Measurements from ENCODE around the gene YIF1B. TPM values are rescaled to one million over a fixed set of nuclear protein-coding genes. Genes with fewer than 3 reads are reported as not detected.
"Not testable (repeated sequence)": the region's sequence is repeated elsewhere in the genome, so short reads cannot be mapped to it uniquely, and the experiment has no call there.

The YIF1B gene, protein sequence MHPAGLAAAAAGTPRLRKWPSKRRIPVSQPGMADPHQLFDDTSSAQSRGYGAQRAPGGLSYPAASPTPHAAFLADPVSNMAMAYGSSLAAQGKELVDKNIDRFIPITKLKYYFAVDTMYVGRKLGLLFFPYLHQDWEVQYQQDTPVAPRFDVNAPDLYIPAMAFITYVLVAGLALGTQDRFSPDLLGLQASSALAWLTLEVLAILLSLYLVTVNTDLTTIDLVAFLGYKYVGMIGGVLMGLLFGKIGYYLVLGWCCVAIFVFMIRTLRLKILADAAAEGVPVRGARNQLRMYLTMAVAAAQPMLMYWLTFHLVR
- 10 to 100 TPM; 56.0 to 61.1 TPM for total RNA-seq

DNA sequence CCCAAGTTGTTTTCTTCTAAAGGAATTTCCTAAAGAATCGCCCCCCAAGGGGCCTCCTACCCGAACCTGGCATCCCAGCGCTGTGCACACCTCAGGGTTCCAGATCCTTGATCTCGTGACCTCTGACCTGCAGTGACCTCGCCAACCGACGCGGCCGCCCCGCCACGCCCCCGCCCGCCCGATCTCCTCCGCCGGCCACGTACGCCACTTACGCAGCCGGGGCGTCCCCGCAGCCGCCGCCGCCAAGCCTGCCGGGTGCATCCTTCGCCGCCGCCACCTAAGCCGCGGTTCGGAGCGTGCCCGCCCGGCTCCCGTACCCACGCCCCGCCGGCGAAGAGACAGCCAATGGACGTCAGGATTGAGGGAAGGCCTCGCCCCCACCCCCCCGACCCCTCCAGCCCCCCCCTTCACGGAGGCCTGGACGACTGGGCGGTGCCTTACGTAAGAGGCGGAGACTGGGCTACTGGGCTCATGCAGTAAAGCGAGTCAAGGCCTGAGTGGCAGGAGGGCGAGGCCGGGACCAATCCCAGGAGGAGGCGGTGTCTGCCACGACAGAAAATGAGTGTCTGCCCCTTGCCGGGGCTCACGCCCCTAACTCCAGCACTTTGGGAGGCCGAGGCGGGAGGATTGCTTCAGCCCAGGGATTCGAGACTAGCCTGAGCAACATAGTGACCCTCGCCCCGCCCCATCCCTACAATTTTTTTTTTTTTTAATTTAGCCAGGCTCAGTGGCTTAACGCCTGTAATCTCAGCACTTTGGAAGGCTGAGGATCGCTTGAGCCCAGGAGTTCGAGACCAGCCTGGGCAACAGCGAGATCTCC lies at the start of gene YIF1B:
TSS of gene YIF1B (minus strand) at position 291 of the 820 bp plus-strand sequence. CDS start at position 261, 30 bp downstream.
- peak within 1 kb of the TSS; percentile 89 for H3K4me3 Mint-ChIP-seq
- peaks cover 50% of the 10 kb centered on the region for H3K4me1 Mint-ChIP-seq (ENCODE audit: low read depth)
- H3K9me3 Mint-ChIP-seq, result no peaks in the 10 kb centered on the region
- H3K36me3 Mint-ChIP-seq (ENCODE audit: low read depth), result no peaks in the 10 kb centered on the region
- DNase-seq, result peak; percentile 98
- CTCF ChIA-PET, result no interaction called here
- intact Hi-C loops (cut with micrococcal nuclease), result loop anchor here (1.0 to 10.0 kb wide), 9 partner anchors 19 to 1001 kb away; partner anchors contain the start of genes CATSPERG, ECH1, EIF3K and MAP4K1
- no peaks in the 10 kb centered on the region for H3K27me3 Mint-ChIP-seq (ENCODE audit: low read depth)
- peak within 1 kb of the TSS; percentile 92 for H3K27ac Mint-ChIP-seq

DNA sequence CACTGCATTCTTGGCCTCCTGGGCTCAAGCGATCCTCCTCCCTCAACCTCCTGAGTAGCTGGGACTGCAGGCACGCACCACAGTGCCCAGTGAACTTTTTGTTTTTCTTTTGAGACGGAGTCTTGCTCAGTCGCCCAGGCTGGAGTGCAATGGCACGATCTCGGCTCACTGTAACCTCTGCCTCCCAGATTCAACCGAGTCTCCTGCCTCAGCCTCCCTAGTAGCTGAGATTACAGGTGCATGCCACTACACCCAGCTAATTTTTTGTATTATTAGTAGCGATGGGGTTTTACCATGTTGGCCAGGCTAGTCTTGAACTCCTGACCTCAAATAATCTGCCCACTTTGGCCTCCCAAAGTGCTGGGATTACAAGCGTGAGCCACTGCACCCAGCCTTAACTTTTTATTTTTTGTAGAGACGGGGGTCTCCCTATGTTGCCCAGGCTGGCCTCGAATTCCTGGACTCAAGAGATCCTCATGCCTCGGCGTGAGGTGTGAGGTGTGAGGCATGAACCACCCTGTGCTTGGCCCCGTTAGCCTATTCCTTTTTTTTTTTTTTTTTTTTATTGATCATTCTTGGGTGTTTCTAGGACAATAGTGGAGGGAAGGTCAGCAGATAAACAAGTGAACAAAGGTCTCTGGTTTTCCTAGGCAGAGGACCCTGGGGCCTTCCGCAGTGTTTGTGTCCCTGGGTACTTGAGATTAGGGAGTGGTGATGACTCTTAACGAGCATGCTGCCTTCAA lies 47.4 kb upstream of the YIF1B start:
- Mint-ChIP-seq H3K4me3 (peak overlapping the region; percentile 29), H3K27me3 (ENCODE audit: low read depth) (peaks cover 31% of the 10 kb centered on the region)
- not testable (repeated sequence) for H3K4me1 Mint-ChIP-seq (ENCODE audit: low read depth); H3K9me3 Mint-ChIP-seq; H3K27ac Mint-ChIP-seq; DNase-seq; H3K36me3 Mint-ChIP-seq (ENCODE audit: low read depth)
- CTCF ChIA-PET, result interaction anchor here (1.2 kb wide), 1 partner anchor 25 kb away, joined by 3 read pairs; no protein-coding TSS in a partner anchor
- intact Hi-C loops (cut with micrococcal nuclease), result loop anchor here (1.0 kb wide), 1 partner anchor 283 kb away; no protein-coding TSS in a partner anchor

DNA sequence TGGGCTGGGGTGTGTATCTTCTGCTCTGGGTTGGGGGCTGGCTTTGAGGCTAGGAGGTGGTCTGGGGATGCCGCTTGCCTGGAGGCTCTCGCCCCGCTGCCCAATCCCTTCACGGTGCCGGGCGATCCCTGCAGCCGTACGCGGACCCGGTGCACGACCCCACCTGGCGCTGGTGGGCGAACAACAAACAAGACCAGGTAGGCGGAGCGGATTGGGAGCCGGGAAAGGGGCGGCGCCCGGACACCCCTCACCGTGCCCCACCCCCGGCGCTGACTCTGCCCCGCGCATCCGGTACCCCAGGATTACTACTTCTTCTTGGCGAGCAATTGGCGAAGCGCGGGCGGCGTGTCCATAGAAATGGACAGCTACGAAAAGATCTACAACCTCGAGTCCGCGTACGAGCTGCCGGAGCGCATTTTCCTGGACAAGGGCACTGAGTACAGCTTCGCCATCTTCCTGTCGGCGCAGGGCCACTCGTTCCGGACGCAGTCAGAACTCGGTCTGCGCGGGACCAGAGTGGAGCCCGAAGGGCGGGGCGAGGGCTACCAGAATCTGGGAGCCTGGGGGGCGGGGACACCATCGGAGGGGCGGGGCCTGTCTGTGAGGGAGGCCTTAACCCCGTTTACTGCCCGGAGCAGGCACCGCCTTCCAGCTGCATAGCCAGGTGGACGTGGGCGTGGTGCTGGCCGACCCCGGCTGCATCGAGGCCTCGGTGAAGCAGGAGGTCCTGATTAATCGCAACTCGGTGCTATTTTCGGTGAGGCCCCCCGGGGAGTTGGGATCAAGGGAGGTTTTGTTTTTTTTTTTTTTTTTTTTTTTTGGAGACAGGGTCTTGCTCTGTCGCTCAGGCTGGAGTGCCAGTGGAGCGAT lies 46.6 kb upstream of the YIF1B start:
- intact Hi-C loops (cut with micrococcal nuclease), result loop anchor here (1.0 kb wide), 1 partner anchor 282 kb away; no protein-coding TSS in a partner anchor
- CTCF ChIA-PET, result interaction anchor here (0.9 to 1.2 kb wide), 2 partner anchors 24 to 118 kb away, joined by 3 to 6 read pairs; no protein-coding TSS in a partner anchor

DNA sequence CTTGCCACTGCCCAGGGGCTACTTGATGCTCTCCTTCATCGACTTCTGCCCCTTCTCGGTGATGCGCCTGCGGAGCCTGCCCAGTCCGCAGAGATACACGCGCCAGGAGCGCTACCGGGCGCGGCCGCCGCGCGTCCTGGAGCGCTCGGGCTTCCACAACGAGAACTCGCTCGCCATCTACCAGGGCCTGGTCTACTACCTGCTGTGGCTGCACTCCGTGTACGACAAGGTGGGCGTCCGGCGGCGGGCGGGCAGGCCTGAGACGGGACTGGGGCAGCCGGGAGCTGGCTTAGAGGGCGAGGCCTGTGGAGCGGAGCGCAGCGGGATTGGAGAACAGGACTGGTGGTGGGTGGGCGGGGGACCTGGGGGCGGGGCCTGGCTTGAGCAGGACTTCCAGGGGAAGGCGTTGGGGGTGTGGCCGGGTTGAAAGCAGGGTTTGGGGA lies 45.9 kb upstream of the YIF1B start:
- CTCF ChIA-PET, result interaction anchor here (0.9 to 1.2 kb wide), 2 partner anchors 23 to 118 kb away, joined by 3 to 6 read pairs; no protein-coding TSS in a partner anchor
- Mint-ChIP-seq H3K4me1 (ENCODE audit: low read depth) (peaks cover 10% of the 10 kb centered on the region), H3K4me3 (peak overlapping the region; percentile 78), H3K27ac (no peak overlapping the region), H3K36me3 (ENCODE audit: low read depth) (no peaks in the 10 kb centered on the region), H3K27me3 (ENCODE audit: low read depth) (peaks cover 31% of the 10 kb centered on the region), H3K9me3 (no peaks in the 10 kb centered on the region)
- DNase-seq, result peak; percentile 66
- intact Hi-C loops (cut with micrococcal nuclease), result loop anchor here (1.0 to 2.0 kb wide), 2 partner anchors 25 to 281 kb away; no protein-coding TSS in a partner anchor

More for the DNA sequence above, 46.6 kb upstream of the YIF1B start:
- H3K4me1 Mint-ChIP-seq (ENCODE audit: low read depth), result peaks cover 10% of the 10 kb centered on the region
- peak overlapping the region; percentile 78 for H3K4me3 Mint-ChIP-seq
- H3K27me3 Mint-ChIP-seq (ENCODE audit: low read depth), result peaks cover 31% of the 10 kb centered on the region
- peak; percentile 82 for DNase-seq
- no peaks in the 10 kb centered on the region for H3K9me3 Mint-ChIP-seq
- no peaks in the 10 kb centered on the region for H3K36me3 Mint-ChIP-seq (ENCODE audit: low read depth)
- no peak overlapping the region for H3K27ac Mint-ChIP-seq

DNA sequence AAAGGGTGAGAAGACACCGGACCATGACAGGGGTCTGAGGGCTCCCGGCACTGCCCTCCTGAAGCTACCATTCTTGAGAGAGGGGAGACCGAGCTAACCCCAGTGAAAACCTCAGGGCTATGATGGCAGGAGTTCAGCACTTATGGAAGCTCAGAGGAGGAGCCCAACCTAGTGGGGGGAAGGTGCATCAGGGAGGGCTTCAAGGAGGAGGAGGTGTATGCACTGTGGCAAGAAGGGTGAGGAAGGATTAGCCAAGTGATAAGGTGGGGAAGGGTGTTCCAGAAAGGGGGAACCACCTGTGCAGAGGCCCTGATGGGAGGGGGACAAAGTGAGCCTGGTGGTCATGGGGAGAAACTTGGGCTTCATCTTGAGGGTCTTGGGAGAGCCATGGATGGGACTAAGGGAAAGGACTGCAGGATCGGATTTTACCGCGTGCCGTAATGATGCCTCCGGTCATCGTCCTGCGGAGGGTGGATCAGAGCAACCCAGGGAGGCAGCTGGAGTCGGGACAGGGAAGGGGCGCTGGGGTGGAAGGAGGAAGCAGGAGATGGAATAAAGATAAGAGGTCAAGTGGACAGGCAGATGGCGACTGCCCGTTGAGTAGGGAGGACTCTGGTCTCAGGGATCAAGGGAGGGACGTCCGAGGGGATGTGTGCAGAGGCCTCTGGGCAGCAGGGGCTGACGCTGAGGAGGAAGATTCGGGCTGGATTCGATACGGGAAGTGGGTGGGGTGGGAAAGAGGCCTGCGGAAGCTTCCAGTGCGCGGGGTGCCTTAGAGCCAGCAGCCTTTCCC lies 45.3 kb upstream of the YIF1B start:
- Mint-ChIP-seq H3K4me3 (peak overlapping the region; percentile 78), H3K36me3 (ENCODE audit: low read depth) (no peaks in the 10 kb centered on the region), H3K27me3 (ENCODE audit: low read depth) (peaks cover 27% of the 10 kb centered on the region), H3K4me1 (ENCODE audit: low read depth) (peaks cover 10% of the 10 kb centered on the region), H3K27ac (no peak overlapping the region), H3K9me3 (no peaks in the 10 kb centered on the region)
- CTCF ChIA-PET, result interaction anchor here (0.6 to 1.0 kb wide), 2 partner anchors 104 to 117 kb away, joined by 4 to 5 read pairs; no protein-coding TSS in a partner anchor
- no peak for DNase-seq
- intact Hi-C loops (cut with micrococcal nuclease), result loop anchor here (2.0 kb wide), 1 partner anchor 24 kb away; no protein-coding TSS in a partner anchor

DNA sequence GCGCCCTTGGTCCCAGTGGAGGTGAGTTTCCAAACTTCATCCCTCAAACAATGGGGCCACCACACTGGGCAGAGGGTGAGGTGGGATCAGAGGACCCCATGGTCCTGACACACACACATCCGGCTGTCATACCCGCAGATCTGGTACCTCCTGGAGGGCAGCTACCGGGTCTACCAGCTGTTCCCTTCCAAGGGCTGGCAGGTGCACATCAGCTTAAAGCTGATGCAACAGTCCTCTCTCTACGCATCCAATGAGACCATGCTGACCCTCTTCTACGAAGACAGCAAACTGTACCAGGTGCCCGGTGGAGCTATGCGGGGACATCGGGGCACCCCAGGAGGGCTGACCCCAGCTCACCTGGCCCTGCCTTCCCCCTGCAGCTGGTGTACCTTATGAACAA lies 44.6 kb upstream of the YIF1B start:
- DNase-seq, result no peak
- Mint-ChIP-seq H3K27ac (no peak overlapping the region), H3K4me3 (peak overlapping the region; percentile 78), H3K9me3 (no peaks in the 10 kb centered on the region), H3K4me1 (ENCODE audit: low read depth) (peaks cover 10% of the 10 kb centered on the region), H3K36me3 (ENCODE audit: low read depth) (no peaks in the 10 kb centered on the region), H3K27me3 (ENCODE audit: low read depth) (peaks cover 26% of the 10 kb centered on the region)
- CTCF ChIA-PET, result interaction anchor here (0.6 to 1.0 kb wide), 2 partner anchors 103 to 116 kb away, joined by 4 to 5 read pairs; no protein-coding TSS in a partner anchor
- intact Hi-C loops (cut with micrococcal nuclease), result loop anchor here (2.0 kb wide), 1 partner anchor 24 kb away; no protein-coding TSS in a partner anchor

DNA sequence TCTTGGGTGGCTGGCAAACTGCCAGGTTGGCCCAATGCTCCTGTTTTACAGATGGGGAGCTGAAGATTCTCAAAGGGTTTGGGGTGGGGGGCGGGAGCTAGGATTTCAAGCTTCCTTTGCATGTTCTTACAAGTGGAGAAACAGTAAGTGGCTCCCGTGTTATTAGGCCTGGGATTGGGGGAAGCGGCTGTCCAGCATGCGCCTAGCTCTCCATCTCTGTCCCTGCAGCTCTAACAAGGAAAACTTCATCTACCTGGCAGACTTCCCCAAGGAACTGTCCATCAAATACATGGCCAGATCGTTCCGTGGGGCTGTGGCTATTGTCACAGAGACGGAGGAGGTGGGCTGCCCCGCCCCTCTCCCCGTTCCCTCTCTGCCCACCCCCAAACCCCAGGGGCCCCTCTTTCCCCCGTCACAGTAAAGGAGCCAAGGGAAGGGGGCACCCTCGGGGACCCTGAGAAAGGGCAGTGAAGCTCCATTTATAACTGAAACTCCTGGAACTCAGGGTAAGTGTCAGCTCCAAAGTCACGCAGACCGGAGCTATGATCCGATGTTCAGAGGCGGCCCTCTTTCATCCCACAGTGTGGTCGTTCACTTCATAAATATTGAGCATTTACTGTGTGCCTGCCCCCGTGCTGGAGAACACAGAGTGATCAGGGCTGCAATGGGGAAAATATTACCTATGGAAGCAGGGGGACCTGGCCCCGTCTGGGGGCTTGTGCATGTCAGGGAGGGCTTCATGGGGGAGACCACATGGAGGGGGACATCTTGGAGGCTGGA lies 43.7 kb upstream of the YIF1B start:
- Mint-ChIP-seq H3K4me1 (ENCODE audit: low read depth) (peaks cover 10% of the 10 kb centered on the region), H3K9me3 (no peaks in the 10 kb centered on the region), H3K36me3 (ENCODE audit: low read depth) (no peaks in the 10 kb centered on the region), H3K27me3 (ENCODE audit: low read depth) (peaks cover 26% of the 10 kb centered on the region), H3K4me3 (no peak overlapping the region), H3K27ac (no peak overlapping the region)
- CTCF ChIA-PET, result no interaction called here
- intact Hi-C loops (cut with micrococcal nuclease), result loop anchor here (2.0 kb wide), 1 partner anchor 23 kb away; no protein-coding TSS in a partner anchor
- no peak for DNase-seq

DNA sequence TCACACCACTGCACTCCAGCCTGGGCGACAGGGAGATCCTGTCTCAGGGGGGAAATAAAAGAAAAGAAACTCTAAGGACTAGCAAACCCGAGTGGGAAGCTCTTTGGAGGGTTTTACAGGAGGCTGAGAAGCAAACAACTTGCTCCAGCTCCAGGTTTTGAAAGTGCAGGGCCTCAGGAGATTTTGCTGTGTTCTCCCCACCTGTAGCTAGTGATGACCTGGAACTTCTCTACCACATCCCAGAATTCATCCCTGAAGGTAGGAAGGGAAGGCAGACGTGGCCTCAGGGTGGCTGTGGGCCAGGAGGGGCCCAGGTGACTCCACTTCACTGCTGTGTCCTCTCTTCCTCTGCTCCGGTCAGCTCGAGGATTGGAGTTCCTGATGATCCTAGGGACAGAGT lies 42.3 kb upstream of the YIF1B start:
- Mint-ChIP-seq H3K27me3 (ENCODE audit: low read depth) (peaks cover 26% of the 10 kb centered on the region), H3K27ac (no peak overlapping the region), H3K9me3 (no peaks in the 10 kb centered on the region), H3K4me3 (no peak overlapping the region), H3K4me1 (ENCODE audit: low read depth) (peaks cover 8% of the 10 kb centered on the region), H3K36me3 (ENCODE audit: low read depth) (no peaks in the 10 kb centered on the region)
- DNase-seq, result no peak
- CTCF ChIA-PET, result interaction anchor here (0.8 kb wide), 1 partner anchor 45 kb away, joined by 3 read pairs; the partner anchor contains the start of gene FAM98C
- intact Hi-C loops (cut with micrococcal nuclease), result no loop called here

DNA sequence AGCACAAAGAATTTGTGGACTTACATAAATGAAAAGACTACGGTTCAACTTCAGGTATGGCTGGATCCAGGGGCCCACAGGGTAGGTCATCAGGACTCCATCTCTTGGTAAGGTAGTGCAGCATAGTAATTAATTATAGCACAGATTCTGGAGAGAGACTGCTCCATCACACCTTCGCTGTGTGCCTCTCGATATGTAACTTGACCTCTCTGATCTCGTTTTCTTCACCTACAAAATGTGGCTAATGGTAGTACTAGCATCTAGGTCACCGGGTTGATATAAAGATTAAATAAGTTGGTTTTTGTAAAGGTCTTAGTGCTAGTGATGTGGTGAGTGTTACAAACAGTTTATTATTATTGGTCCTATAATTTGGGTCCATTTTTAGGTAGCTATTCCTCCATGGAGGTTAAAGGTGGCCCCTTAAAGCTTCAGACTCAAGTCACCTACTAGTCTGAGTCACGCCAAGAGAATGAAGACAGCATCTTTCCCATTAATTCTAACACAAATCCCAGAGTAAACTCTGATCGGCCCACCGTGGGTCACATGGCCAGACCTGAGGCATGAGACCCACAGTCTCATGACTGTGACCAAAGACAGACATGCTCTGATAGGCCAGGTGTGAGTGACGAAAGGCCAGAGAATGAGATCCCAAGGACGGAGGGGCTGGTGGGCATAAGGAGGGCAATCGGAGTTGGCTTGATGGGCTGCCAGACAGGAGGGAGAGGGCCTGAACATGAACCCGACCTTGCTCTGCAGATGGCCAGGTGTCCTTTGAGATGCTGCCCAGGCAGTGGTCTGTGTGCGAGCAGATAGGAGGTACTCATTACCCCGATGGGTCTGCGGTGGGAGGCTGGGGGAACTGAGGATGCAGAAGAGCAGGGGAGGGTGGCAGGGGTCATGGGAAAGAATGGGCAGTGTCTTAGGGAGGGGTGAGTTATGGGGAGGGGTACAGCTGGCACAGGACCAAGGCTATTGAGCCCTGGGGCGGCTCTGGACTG lies 40.3 kb upstream of the YIF1B start:
- intact Hi-C loops (cut with micrococcal nuclease), result no loop called here
- peaks cover 17% of the 10 kb centered on the region for H3K27me3 Mint-ChIP-seq (ENCODE audit: low read depth)
- CTCF ChIA-PET, result no interaction called here
- no peaks in the 10 kb centered on the region for H3K9me3 Mint-ChIP-seq
- DNase-seq, result no peak
- H3K36me3 Mint-ChIP-seq (ENCODE audit: low read depth), result no peaks in the 10 kb centered on the region
- H3K27ac Mint-ChIP-seq, result no peak overlapping the region
- H3K4me3 Mint-ChIP-seq, result no peak overlapping the region
- H3K4me1 Mint-ChIP-seq (ENCODE audit: low read depth), result peaks cover 3% of the 10 kb centered on the region
